Skeletal muscle tissue (tissue), 4 donors: ENCODE results near the gene IL10. TPM values are rescaled to one million over a fixed set of nuclear protein-coding genes. Genes with fewer than 3 reads are reported as not detected.
"Not testable (repeated sequence)": the region's sequence is repeated elsewhere in the genome, so short reads cannot be mapped to it uniquely, and the experiment has no call there.

Experiments used
- H3K27ac ChIP-seq: one replicate; pipeline ENCODE4 v1.7.0; 2013; ENCODE audit warnings: mild to moderate bottlenecking, low read depth, low read length, inconsistent platforms
- H3K27me3 ChIP-seq, 3 donors: one replicate each; pipeline ENCODE4 v1.7.0; 2013; ENCODE audit warnings: low read length in 3 of 3; ENCODE audit not compliant: control insufficient read depth in 3 of 3, insufficient read depth in 3 of 3
- H3K36me3 ChIP-seq, 3 donors: one replicate each; pipeline ENCODE4 v1.7.0; 2013; ENCODE audit warnings: low read length in 3 of 3; ENCODE audit not compliant: control insufficient read depth in 3 of 3, insufficient read depth in 3 of 3
- H3K4me1 ChIP-seq, 3 donors: one replicate each; pipeline ENCODE4 v1.7.0; 2013; ENCODE audit warnings: low read length in 3 of 3, mild to moderate bottlenecking in 3 of 3; ENCODE audit not compliant: control insufficient read depth in 3 of 3, insufficient read depth in 3 of 3
- H3K4me3 ChIP-seq, 3 donors: one replicate each; pipeline ENCODE4 v1.7.0; 2013; ENCODE audit warnings: low read length in 3 of 3
- H3K9ac ChIP-seq, 3 donors: one replicate each; pipeline ENCODE4 v1.7.0; 2013; ENCODE audit warnings: low read length in 3 of 3, mild to moderate bottlenecking in 3 of 3, moderate library complexity in 2 of 3, low read depth in 1 of 3
- H3K9me3 ChIP-seq, 3 donors: one replicate each; pipeline ENCODE4 v1.7.0; 2013; ENCODE audit warnings: low read length in 3 of 3; ENCODE audit not compliant: control insufficient read depth in 3 of 3
- total RNA-seq: library from RNA; depleted of rRNA; stranded (reverse); fragments of >200 nt; gene quantifications from one replicate; pipeline ENCODE4 v1.2.3, GENCODE V29; 2014
- donor health status: Osteomylitis.

Gene IL10
- total RNA-seq, 1 donor from 2014 or later = 1.6 TPM

DNA sequence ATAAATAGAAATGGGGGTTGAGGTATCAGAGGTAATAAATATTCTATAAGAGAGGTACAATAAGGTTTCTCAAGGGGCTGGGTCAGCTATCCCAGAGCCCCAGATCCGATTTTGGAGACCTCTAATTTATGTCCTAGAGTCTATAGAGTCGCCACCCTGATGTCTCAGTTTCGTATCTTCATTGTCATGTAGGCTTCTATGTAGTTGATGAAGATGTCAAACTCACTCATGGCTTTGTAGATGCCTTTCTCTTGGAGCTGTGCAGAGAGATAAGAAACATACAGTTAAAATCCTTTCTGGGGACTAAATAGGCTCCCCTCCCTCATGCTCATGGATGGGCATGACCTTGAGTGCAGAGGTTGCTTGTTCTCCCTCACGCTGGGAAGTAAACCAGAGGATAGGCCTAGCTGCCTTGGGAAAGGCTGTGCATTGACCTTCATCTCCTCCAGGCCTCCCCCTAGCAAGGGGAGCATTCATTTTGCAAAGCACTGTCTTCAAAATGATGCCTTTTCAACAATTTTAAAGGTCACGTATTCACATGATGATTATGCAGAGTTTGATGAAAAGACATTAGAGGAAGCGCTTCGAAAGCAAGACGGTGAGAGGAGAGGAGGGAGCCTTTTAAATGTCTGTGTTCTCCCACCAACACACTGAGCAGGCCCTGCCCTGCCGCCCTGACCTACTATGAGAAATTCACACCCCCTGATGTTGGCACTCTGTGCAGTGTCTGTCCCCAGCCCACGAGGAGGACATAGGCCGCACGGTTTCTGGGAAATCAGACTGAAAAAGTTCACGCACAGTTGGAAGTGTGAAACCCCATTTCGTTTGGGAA is 3.6 kb downstream of the IL10 start:
- Histone ChIP-seq H3K27me3 (peaks cover 0 to 1% (median 1%) of the 10 kb centered on the region in 3 donors), H3K4me1 (no peaks in the 10 kb centered on the region), H3K9me3 (no peaks in the 10 kb centered on the region), H3K9ac (no peak overlapping the region), H3K27ac (no peak overlapping the region), H3K36me3 (no peaks in the 10 kb centered on the region), H3K4me3 (no peak overlapping the region)

DNA sequence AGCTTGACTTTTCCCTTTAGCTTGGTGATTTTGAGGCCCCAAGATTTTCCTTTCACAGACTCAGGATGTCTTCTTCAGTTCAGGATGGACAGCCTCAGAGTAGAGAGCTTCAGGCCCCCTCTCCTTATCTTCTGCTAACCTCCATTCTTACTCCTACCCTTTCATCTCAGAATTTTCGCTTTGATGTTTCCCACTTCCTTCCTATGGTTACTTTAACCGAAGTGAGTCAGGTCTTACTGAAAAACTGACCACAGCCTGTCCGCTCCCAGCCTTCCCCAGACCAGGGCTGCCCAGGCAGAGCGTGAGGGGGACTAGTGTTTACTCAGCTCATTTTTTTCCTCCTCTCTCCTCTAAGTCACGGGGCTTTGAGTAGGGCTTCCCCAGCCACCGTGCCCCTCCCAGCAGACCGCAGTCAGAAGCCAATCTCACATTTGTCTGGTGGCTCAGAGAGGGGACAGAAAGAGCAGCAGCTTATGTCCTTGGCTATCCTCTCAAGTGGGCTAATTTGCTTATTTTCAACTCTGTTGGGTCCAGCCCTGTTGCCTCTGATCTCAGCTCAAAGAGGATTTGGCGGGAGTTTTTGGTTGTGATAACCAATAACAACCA is 5.9 kb downstream of the IL10 start:
- Histone ChIP-seq H3K9ac (no peak overlapping the region), H3K4me1 (no peaks in the 10 kb centered on the region), H3K27me3 (no peaks in the 10 kb centered on the region), H3K9me3 (no peaks in the 10 kb centered on the region), H3K27ac (no peak overlapping the region), H3K4me3 (no peak overlapping the region), H3K36me3 (no peaks in the 10 kb centered on the region)

DNA sequence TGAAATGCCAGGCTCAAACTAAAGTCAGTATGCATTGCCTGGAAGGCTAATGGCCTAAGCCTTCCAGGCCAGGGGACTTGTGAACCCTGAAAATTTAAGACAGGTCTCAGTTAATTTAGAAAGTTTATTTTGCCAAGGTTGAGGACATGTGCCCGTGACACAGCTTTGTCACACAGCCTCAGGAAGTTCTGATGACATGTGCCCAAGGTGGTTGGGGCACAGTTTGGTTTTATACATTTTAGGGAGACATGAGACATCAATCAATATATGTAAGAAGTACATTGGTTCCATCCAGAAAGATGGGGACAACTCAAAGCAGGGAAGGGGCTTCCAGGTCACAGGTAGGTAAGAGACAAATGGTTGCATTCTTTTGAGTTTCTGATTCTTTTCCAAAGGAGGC is 6.5 kb downstream of the IL10 start:
- not testable (repeated sequence) for H3K27ac ChIP-seq, H3K4me3 ChIP-seq, H3K9ac ChIP-seq, H3K27me3 ChIP-seq, H3K36me3 ChIP-seq, H3K9me3 ChIP-seq, H3K4me1 ChIP-seq

- H3K4me3 ChIP-seq, H3K27ac ChIP-seq, H3K9ac ChIP-seq, H3K36me3 ChIP-seq, H3K4me1 ChIP-seq, H3K27me3 ChIP-seq, H3K9me3 ChIP-seq: not testable (repeated sequence)
Measured at GRCh38 chr1:206762741-206763364, 9.4 kb downstream of the IL10 start.

DNA sequence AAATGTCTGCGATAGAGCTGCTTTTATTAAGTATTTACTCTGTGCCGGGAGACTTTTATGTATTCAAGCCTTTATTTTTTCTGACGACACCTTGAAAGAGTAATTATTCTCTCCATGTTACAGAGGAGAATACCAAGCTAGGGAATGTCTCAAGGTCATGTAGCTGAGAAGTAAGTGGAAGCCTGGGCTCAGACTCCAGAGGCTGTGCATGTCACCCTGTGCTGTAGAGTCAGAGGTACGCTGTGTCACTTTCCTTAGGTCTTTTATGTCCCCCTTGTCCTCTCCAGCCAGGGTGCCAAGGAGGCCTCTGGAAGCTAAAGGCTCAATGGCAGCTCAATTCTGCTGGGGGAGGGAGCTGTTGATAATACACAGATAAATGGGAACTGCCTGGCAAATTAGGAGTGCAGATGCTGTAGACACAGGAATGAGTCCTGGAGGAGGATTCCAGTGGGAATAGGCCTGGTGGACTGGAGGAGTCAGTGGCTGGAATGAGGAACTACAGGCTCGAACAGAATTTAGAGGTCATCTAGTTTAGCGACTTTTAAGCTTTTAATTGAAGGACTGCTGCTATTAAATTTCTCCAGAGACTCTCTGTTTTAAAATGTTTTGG is 11.0 kb downstream of the IL10 start:
- no peaks in the 10 kb centered on the region for H3K27me3 ChIP-seq
- no peaks in the 10 kb centered on the region for H3K9me3 ChIP-seq
- no peaks in the 10 kb centered on the region for H3K4me1 ChIP-seq
- H3K27ac ChIP-seq = no peak overlapping the region
- no peak overlapping the region for H3K9ac ChIP-seq
- no peaks in the 10 kb centered on the region for H3K36me3 ChIP-seq
- no peak overlapping the region for H3K4me3 ChIP-seq

GRCh38 chr1:206760590-206760989 is 11.7 kb downstream of the IL10 start:
- H3K9ac ChIP-seq = no peak overlapping the region
- no peaks in the 10 kb centered on the region for H3K27me3 ChIP-seq
- H3K4me1 ChIP-seq = no peaks in the 10 kb centered on the region
- no peak overlapping the region for H3K4me3 ChIP-seq
- H3K27ac ChIP-seq = no peak overlapping the region
- H3K9me3 ChIP-seq = no peaks in the 10 kb centered on the region
- H3K36me3 ChIP-seq = no peaks in the 10 kb centered on the region

GRCh38 chr1:206757524-206758266 is 14.6 kb downstream of the IL10 start:
- Histone ChIP-seq H3K27ac (no peak overlapping the region), H3K4me3 (no peak overlapping the region), H3K4me1 (no peaks in the 10 kb centered on the region), H3K9ac (no peak overlapping the region), H3K9me3 (no peaks in the 10 kb centered on the region), H3K27me3 (no peaks in the 10 kb centered on the region), H3K36me3 (no peaks in the 10 kb centered on the region)

GRCh38 chr1:206754011-206754410 is 18.3 kb downstream of the IL10 start:
- Histone ChIP-seq H3K36me3 (no peaks in the 10 kb centered on the region), H3K4me3 (no peak overlapping the region), H3K27ac (no peak overlapping the region), H3K9me3 (no peaks in the 10 kb centered on the region), H3K27me3 (peaks cover 0 to 5% (median 0%) of the 10 kb centered on the region in 3 donors), H3K9ac (no peak overlapping the region), H3K4me1 (no peaks in the 10 kb centered on the region)

DNA sequence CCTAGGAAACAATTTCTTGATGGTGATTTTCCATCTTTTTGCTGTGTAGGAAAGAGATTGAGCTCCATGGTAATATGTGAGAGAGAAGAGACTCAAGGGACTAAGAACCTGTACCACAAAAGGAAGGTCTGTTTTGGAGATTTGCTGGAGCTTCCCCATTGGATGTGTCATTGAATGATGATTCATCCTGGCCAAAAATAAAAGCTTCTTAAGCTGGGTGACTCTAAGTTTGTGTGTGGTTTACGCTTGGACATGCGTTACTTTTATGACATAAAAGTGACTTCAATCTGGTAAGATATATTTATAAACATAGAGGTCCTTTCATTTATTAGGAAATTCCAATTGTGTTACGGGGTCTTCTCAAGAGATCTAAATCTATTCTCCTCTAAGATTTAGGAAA is 19.2 kb downstream of the IL10 start:
- H3K27ac ChIP-seq = no peak overlapping the region

More for the DNA sequence above, 19.2 kb downstream of the IL10 start:
- no peaks in the 10 kb centered on the region for H3K4me1 ChIP-seq
- no peak overlapping the region for H3K4me3 ChIP-seq
- no peak overlapping the region for H3K9ac ChIP-seq
- H3K9me3 ChIP-seq = no peaks in the 10 kb centered on the region
- H3K27me3 ChIP-seq = peaks cover 0 to 5% (median 0%) of the 10 kb centered on the region in 3 donors
- H3K36me3 ChIP-seq = no peaks in the 10 kb centered on the region
